Measurements from ENCODE around the gene VPS72. TPM values are rescaled to one million over a fixed set of nuclear protein-coding genes. Genes with fewer than 3 reads are reported as not detected.

VPS72 gene
- total RNA-seq, 1 experiment from 2014 or later = 71.5 TPM

DNA sequence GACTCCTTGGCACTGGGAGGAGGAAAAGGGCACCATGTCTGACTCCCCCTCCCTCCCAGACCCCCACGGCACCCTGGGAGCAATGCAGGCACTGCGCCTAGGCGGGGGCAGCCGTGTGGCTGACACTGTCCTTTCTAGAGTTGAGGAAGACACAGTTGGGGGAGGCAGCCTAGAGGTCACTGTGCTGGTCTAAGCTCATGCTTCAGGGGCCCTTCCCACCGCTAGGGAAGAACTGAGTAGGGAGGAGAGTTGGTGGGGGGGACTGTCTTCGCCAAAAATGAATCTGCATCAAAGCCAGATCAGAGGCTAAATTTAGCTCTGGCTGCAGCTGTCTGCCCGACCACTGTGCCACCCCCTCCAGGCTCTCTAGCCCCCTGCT is 47.0 kb downstream of the VPS72 start:
- peaks cover 7% of the 10 kb centered on the region; the same call in 1 of the 2 replicates for H3K4me1 ChIP-seq (ENCODE audit: control insufficient read depth, insufficient read depth, low read length)
- ChIA-PET CTCF (interaction anchor here (1.1 kb wide), 1 partner anchor 43 kb away, joined by 4 read pairs; no protein-coding TSS in a partner anchor), POLR2A (no interaction called here)
- intact Hi-C loops (cut with micrococcal nuclease; ENCODE audit: unreplicated experiment) = no loop called here
- no peak for DNase-seq (ENCODE audit: low read depth, low spot score)
- in situ Hi-C loops (cut with HindIII; ENCODE audit: low pct_unique_long_range_greater_than_20kb, low sequenced_read_pairs) = no loop called here
- BruUV-seq (replicated peaks) = no TSS peak
- H3K27ac ChIP-seq (ENCODE audit: low read length) = no peak overlapping the region
- no peaks in the 10 kb centered on the region for H3K36me3 ChIP-seq (ENCODE audit: control insufficient read depth, insufficient read depth, low read length)
- ATAC-seq = no peak
- H3K9me3 ChIP-seq (ENCODE audit: control insufficient read depth, insufficient read depth, low read depth, low read length) = no peaks in the 10 kb centered on the region
- H3K27me3 ChIP-seq (ENCODE audit: control insufficient read depth, insufficient read depth, low read length) = no peaks in the 10 kb centered on the region
- H3K4me3 ChIP-seq (ENCODE audit: low read depth in 2 of 2, low read length in 2 of 2) = no peak overlapping the region
- TF ChIP-seq POLR2AphosphoS5 (IDR thresholded peaks at IDR 0.05; ENCODE audit: low read depth, low read length) (no peak), SIN3A (IDR thresholded peaks at IDR 0.05; ENCODE audit: borderline replicate concordance, insufficient read depth, low read depth, low read length) (no peak), TCF7L2 (IDR thresholded peaks at IDR 0.05; ENCODE audit: low read depth, low read length) (no peak)
- TF ChIP-seq, protein P1, sequence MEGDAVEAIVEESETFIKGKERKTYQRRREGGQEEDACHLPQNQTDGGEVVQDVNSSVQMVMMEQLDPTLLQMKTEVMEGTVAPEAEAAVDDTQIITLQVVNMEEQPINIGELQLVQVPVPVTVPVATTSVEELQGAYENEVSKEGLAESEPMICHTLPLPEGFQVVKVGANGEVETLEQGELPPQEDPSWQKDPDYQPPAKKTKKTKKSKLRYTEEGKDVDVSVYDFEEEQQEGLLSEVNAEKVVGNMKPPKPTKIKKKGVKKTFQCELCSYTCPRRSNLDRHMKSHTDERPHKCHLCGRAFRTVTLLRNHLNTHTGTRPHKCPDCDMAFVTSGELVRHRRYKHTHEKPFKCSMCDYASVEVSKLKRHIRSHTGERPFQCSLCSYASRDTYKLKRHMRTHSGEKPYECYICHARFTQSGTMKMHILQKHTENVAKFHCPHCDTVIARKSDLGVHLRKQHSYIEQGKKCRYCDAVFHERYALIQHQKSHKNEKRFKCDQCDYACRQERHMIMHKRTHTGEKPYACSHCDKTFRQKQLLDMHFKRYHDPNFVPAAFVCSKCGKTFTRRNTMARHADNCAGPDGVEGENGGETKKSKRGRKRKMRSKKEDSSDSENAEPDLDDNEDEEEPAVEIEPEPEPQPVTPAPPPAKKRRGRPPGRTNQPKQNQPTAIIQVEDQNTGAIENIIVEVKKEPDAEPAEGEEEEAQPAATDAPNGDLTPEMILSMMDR (IDR thresholded peaks at IDR 0.05) = no peak
- TF ChIP-seq, protein P2, sequence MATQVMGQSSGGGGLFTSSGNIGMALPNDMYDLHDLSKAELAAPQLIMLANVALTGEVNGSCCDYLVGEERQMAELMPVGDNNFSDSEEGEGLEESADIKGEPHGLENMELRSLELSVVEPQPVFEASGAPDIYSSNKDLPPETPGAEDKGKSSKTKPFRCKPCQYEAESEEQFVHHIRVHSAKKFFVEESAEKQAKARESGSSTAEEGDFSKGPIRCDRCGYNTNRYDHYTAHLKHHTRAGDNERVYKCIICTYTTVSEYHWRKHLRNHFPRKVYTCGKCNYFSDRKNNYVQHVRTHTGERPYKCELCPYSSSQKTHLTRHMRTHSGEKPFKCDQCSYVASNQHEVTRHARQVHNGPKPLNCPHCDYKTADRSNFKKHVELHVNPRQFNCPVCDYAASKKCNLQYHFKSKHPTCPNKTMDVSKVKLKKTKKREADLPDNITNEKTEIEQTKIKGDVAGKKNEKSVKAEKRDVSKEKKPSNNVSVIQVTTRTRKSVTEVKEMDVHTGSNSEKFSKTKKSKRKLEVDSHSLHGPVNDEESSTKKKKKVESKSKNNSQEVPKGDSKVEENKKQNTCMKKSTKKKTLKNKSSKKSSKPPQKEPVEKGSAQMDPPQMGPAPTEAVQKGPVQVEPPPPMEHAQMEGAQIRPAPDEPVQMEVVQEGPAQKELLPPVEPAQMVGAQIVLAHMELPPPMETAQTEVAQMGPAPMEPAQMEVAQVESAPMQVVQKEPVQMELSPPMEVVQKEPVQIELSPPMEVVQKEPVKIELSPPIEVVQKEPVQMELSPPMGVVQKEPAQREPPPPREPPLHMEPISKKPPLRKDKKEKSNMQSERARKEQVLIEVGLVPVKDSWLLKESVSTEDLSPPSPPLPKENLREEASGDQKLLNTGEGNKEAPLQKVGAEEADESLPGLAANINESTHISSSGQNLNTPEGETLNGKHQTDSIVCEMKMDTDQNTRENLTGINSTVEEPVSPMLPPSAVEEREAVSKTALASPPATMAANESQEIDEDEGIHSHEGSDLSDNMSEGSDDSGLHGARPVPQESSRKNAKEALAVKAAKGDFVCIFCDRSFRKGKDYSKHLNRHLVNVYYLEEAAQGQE (IDR thresholded peaks at IDR 0.05; ENCODE audit: insufficient read depth in 1 of 2, low read depth in 2 of 2, low read length in 1 of 2) = no peak

DNA sequence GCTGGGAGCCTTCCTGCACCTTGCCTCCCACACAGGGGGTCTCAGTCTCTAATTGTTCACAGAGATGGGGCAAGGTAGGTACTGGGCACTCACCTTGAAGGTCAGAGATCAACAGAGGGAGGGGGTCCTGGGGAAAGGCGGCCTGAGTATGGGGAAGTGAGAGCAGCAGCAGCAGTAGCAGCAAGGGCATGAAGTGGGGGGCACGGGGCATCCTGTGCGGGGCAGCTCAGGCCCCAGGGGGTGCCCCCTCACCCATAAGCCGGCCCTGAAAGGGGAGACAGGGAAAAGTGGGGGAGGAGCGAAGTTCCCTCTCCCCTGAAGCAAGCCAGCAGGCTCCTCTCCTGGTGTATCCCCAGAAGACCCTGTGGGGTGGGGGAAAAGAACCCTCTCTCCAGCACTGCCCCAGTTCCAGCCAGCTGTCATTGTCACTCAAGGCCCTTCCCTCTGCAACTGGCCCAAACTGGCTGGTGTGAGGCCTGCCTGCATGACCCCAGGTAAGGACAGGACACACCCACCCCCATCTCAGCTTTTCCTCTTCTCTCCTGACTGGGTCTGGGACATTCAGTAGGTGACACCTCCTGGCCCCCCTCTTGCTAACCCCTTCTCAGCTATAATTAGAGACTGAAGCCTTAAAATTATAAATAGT is 47.5 kb downstream of the VPS72 start:
- Histone ChIP-seq H3K27ac (ENCODE audit: low read length) (no peak overlapping the region), H3K9me3 (ENCODE audit: control insufficient read depth, insufficient read depth, low read depth, low read length) (no peaks in the 10 kb centered on the region), H3K4me1 (ENCODE audit: control insufficient read depth, insufficient read depth, low read length) (peaks cover 7% of the 10 kb centered on the region; the same call in 1 of the 2 replicates), H3K36me3 (ENCODE audit: control insufficient read depth, insufficient read depth, low read length) (no peaks in the 10 kb centered on the region), H3K27me3 (ENCODE audit: control insufficient read depth, insufficient read depth, low read length) (no peaks in the 10 kb centered on the region), H3K4me3 (ENCODE audit: low read depth in 2 of 2, low read length in 2 of 2) (no peak overlapping the region)
- intact Hi-C loops (cut with micrococcal nuclease; ENCODE audit: unreplicated experiment) = no loop called here
- DNase-seq (ENCODE audit: low read depth, low spot score) (no peak), ATAC-seq (no peak)
- ChIA-PET POLR2A (no interaction called here), CTCF (no interaction called here)
- BruUV-seq (replicated peaks) = no TSS peak
- in situ Hi-C loops (cut with HindIII; ENCODE audit: low pct_unique_long_range_greater_than_20kb, low sequenced_read_pairs) = no loop called here
- TF ChIP-seq POLR2AphosphoS5 (IDR thresholded peaks at IDR 0.05; ENCODE audit: low read depth, low read length) (no peak), TCF7L2 (IDR thresholded peaks at IDR 0.05; ENCODE audit: low read depth, low read length) (no peak), SIN3A (IDR thresholded peaks at IDR 0.05; ENCODE audit: borderline replicate concordance, insufficient read depth, low read depth, low read length) (no peak)
- TF ChIP-seq, protein P1 (IDR thresholded peaks at IDR 0.05) = no peak
- TF ChIP-seq, protein P2 (IDR thresholded peaks at IDR 0.05; ENCODE audit: insufficient read depth in 1 of 2, low read depth in 2 of 2, low read length in 1 of 2) = no peak

All from Panc1 (cell line).